Spleen (tissue), 11 donors: ENCODE results near the gene MAPK1. TPM values are rescaled to one million over a fixed set of nuclear protein-coding genes. Genes with fewer than 3 reads are reported as not detected.
A peak's percentile ranks its signal among the peaks of the same experiment; 100 is the strongest.

Experiments
- DNase-seq: peaks from one replicate; pipeline ENCODE4 v3.0.0-alpha.2; 2020
- H3K27ac ChIP-seq, 8 donors: fragments of 200-600 bp; sonication (generic) in 7 of 8; 1 replicate in 4 of 8; 2 replicates in 4 of 8; pipeline versions ENCODE4 v1.5.0 to v1.8.0; 2016 to 2021; ENCODE audit warnings: inconsistent platforms in 4 of 8, mild to moderate bottlenecking in 4 of 8, moderate library complexity in 1 of 8
- H3K27me3 ChIP-seq, 7 donors: fragments of 200-600 bp; sonication (generic) in 6 of 7; replicated peaks in 1 of 7; 1 replicate in 4 of 7; 2 replicates in 3 of 7; pipeline versions ENCODE4 v1.5.0 to v1.8.0; 2016 to 2021; ENCODE audit warnings: inconsistent platforms in 3 of 7, mild to moderate bottlenecking in 1 of 7
- H3K36me3 ChIP-seq, 6 donors: fragments of 200-600 bp; sonication (generic) in 5 of 6; 1 replicate in 4 of 6; 2 replicates in 2 of 6; pipeline versions ENCODE4 v1.5.0 to v1.8.0; 2016 to 2021; ENCODE audit warnings: inconsistent platforms in 2 of 6
- H3K4me1 ChIP-seq, 6 donors: fragments of 200-600 bp; sonication (generic) in 5 of 6; 1 replicate in 3 of 6; 2 replicates in 3 of 6; pipeline versions ENCODE4 v1.5.0 to v1.8.0; 2016 to 2021; ENCODE audit warnings: inconsistent platforms in 3 of 6
- H3K4me3 ChIP-seq, 8 donors: fragments of 200-600 bp; sonication (generic) in 7 of 8; 1 replicate in 4 of 8; 2 replicates in 4 of 8; pipeline versions ENCODE4 v1.5.0 to v1.8.0; 2016 to 2021; ENCODE audit warnings: inconsistent platforms in 4 of 8, mild to moderate bottlenecking in 4 of 8, moderate library complexity in 2 of 8
- H3K9me3 ChIP-seq, 8 donors: fragments of 200-600 bp; sonication (generic) in 7 of 8; 1 replicate in 4 of 8; 2 replicates in 4 of 8; pipeline versions ENCODE4 v1.5.0 to v1.8.0; 2016 to 2021; ENCODE audit warnings: inconsistent platforms in 4 of 8
- CTCF ChIP-seq, 11 experiments: fragments of 200-600 bp in 7 of 11; fragments of 450-650 bp in 4 of 11; sonication (generic) in 4 of 11; IDR thresholded peaks in 8 of 11; conservative IDR thresholded peaks in 3 of 11; 1 replicate in 7 of 11; 2 replicates in 4 of 11; pipeline versions ENCODE4 v1.4.0 to v1.8.0; 2016 to 2021; ENCODE audit warnings: antibody characterized with exemption in 11 of 11, inconsistent platforms in 4 of 11, mild to moderate bottlenecking in 1 of 11
- POLR2A ChIP-seq, 3 donors: fragments of 450-650 bp; IDR thresholded peaks; one replicate each; pipeline ENCODE4 v1.5.1; 2017; ENCODE audit warnings: antibody characterized with exemption in 3 of 3, mild to moderate bottlenecking in 1 of 3
- POLR2AphosphoS5 ChIP-seq, 3 donors: sonication (generic); formaldehyde crosslinking; IDR thresholded peaks; one replicate each; pipeline ENCODE4 v1.5.1; 2017; ENCODE audit warnings: antibody characterized with exemption in 3 of 3
- WGBS, 5 donors: extraction: QIAGEN DNeasy Blood & Tissue Kit in 3 of 5; methylation state at CpG; one replicate each; pipeline versions ENCODE4 v1.1.5 to v1.1.7; 2013 to 2018; 5-methylcytosine and 5-hydroxymethylcytosine counted together
- intact Hi-C: fragments of 100-400 bp; cut with DNase I; formaldehyde crosslinking; loops from one replicate; pipeline ENCODE4 v1.15.0; 2023; ENCODE audit warnings: low total_unique reads
- polyA plus RNA-seq, 3 donors: library from polyadenylated mRNA; stranded (reverse); fragments of 200-250 nt; gene quantifications; one replicate each; pipeline ENCODE4 v1.2.1, GENCODE V29; 2013
- total RNA-seq, 7 donors: library from RNA; depleted of rRNA in 3 of 7; stranded (reverse); fragments of >200 nt in 3 of 7; fragmentation: NEBNext Ultra II Directional in 4 of 7; extraction: Animal tissue kit (Norgen Biotek cat#: 25700) in 4 of 7; gene quantifications; one replicate each; pipeline versions ENCODE4 v1.1.0 to v1.2.1, GENCODE V29; 2016 to 2021
- donor health status: healthy with polysubstance abuse.
- donor health status: DM: no; HTN: no; CAD: no; lungs with moderate emphysema.
- donor health status: DM: no; HTN: no; CAD: no.
- donor health status: Bipolar disorder and iron deficiency.
- donor health status: healthy.
- donor health status: DM: no; HTN: no; CAD: no.
- donor health status: DM: yes; HTN: yes; CAD: no.

Gene MAPK1
- total and polyA plus RNA-seq, 10 donors, result 11.6 to 165 (median 106) TPM

DNA sequence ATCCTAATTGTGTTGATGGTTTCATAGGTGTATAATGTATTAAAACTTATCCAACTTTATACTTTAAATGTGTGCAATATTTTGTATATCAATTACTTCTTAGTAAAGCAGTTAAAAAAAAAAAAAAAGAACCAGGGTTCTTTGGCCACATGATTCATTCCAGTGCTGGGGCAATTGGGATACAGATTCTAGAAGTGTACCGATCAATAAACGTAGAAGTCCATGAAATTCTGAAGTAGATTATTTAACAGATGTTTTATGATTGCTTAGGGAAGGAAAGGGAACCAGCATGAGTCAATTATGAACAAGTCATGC, 51.0 kb downstream of the MAPK1 start:
- Histone ChIP-seq H3K4me1 (peaks cover 35 to 95% (median 65%) of the 10 kb centered on the region in 6 donors), H3K36me3 (no peaks in the 10 kb centered on the region), H3K4me3 (peak overlapping the region in 2 of 8 donors; percentile 10 to 58), H3K9me3 (no peaks in the 10 kb centered on the region), H3K27ac (peak overlapping the region; percentile 8 to 92 (median 86)), H3K27me3 (no peaks in the 10 kb centered on the region)
- DNase-seq, result no peak
- TF ChIP-seq POLR2A (IDR thresholded peaks at IDR 0.05) (no peak), CTCF (IDR thresholded peaks at IDR 0.05 in 8 of 11, conservative IDR thresholded peaks at IDR 0.05 in 3 of 11) (no peak), POLR2AphosphoS5 (IDR thresholded peaks at IDR 0.05) (no peak)
- intact Hi-C loops, result loop anchor here (10.0 kb wide), 1 partner anchor 48 kb away; the partner anchor contains the start of gene MAPK1
- WGBS, 5 donors, result 0 to 6% (median 3%) methylated on average over 2 of the region's 2 CpGs

- H3K27ac ChIP-seq, result peak overlapping the region; percentile 8 to 92 (median 86)
- H3K4me1 ChIP-seq, result peaks cover 35 to 95% (median 63%) of the 10 kb centered on the region in 6 donors
- peak overlapping the region in 1 of 8 donors; percentile 58 for H3K4me3 ChIP-seq
- intact Hi-C loops, result loop anchor here (10.0 kb wide), 1 partner anchor 49 kb away; the partner anchor contains the start of gene MAPK1
- H3K9me3 ChIP-seq, result no peaks in the 10 kb centered on the region
- no peak for DNase-seq
- 95 to 100% (median 97%) methylated on average over 2 of the region's 2 CpGs for WGBS, 5 donors
- no peaks in the 10 kb centered on the region for H3K27me3 ChIP-seq
- TF ChIP-seq POLR2AphosphoS5 (IDR thresholded peaks at IDR 0.05) (no peak), POLR2A (IDR thresholded peaks at IDR 0.05) (no peak), CTCF (IDR thresholded peaks at IDR 0.05 in 8 of 11, conservative IDR thresholded peaks at IDR 0.05 in 3 of 11) (no peak)
- H3K36me3 ChIP-seq, result no peaks in the 10 kb centered on the region
Observed at GRCh38 chr22:21815958-21816357, 51.5 kb downstream of the MAPK1 start.

- WGBS, 5 donors, result 92 to 98% (median 96%) methylated on average over 3 of the region's 3 CpGs
- no peaks in the 10 kb centered on the region for H3K9me3 ChIP-seq
- H3K27me3 ChIP-seq, result no peaks in the 10 kb centered on the region
- peaks cover 35 to 97% (median 62%) of the 10 kb centered on the region in 6 donors for H3K4me1 ChIP-seq
- intact Hi-C loops, result loop anchor here (10.0 kb wide), 1 partner anchor 49 kb away; the partner anchor contains the start of gene MAPK1
- TF ChIP-seq POLR2A (IDR thresholded peaks at IDR 0.05) (no peak), POLR2AphosphoS5 (IDR thresholded peaks at IDR 0.05) (no peak), CTCF (IDR thresholded peaks at IDR 0.05 in 8 of 11, conservative IDR thresholded peaks at IDR 0.05 in 3 of 11) (no peak)
- DNase-seq, result no peak
- no peak overlapping the region for H3K4me3 ChIP-seq
- no peaks in the 10 kb centered on the region for H3K36me3 ChIP-seq
- peak overlapping the region; percentile 8 to 92 (median 86) for H3K27ac ChIP-seq
Observed at GRCh38 chr22:21815357-21815756, 52.1 kb downstream of the MAPK1 start.

DNA sequence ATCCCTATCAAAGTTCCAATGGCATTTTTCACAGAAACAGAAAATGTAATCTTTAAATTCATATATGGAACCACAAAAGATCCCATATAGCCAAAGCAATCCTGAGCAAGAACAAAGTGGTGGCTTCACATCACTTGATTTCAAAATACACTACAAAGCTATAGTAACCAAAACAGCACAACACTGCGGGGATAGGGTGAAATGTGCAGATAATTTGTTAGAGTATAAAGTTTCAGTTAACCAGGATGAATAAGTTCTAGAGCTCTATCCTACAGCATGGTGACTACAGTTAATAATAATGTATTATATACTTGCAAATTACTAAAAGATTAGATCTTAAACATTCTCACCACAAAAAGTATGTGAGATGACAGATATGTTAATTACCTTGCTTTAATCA, 55.5 kb downstream of the MAPK1 start:
- WGBS, 5 donors, result 90 to 100% (median 94%) methylated on average over 1 of the region's 1 CpG
- peaks cover 18 to 92% (median 37%) of the 10 kb centered on the region in 6 donors for H3K4me1 ChIP-seq

More for the DNA sequence above, 55.5 kb downstream of the MAPK1 start:
- Histone ChIP-seq H3K9me3 (no peaks in the 10 kb centered on the region), H3K36me3 (peaks cover 0 to 7% (median 4%) of the 10 kb centered on the region in 6 donors), H3K27me3 (no peaks in the 10 kb centered on the region), H3K4me3 (no peak overlapping the region), H3K27ac (no peak overlapping the region)
- no peak for DNase-seq
- TF ChIP-seq POLR2A (IDR thresholded peaks at IDR 0.05) (no peak), POLR2AphosphoS5 (IDR thresholded peaks at IDR 0.05) (no peak), CTCF (IDR thresholded peaks at IDR 0.05 in 8 of 11, conservative IDR thresholded peaks at IDR 0.05 in 3 of 11) (no peak)
- intact Hi-C loops, result loop anchor here (10.0 kb wide), 1 partner anchor 53 kb away; the partner anchor contains the start of gene MAPK1
